Stimulated activated CD4-positive, alpha-beta T cell treated with anti-CD3 and anti-CD28 coated beads, Interleukin-4, amount 100 ng/mL, for 1 hour (primary cell): ENCODE data around the gene NME4.
"Not testable (repeated sequence)": the region's sequence is repeated elsewhere in the genome, so short reads cannot be mapped to it uniquely, and the experiment has no call there.

Experiments
- DNase-seq: peaks from one replicate; pipeline ENCODE4 v3.0.0-alpha.2; 2020

The NME4 gene

DNA sequence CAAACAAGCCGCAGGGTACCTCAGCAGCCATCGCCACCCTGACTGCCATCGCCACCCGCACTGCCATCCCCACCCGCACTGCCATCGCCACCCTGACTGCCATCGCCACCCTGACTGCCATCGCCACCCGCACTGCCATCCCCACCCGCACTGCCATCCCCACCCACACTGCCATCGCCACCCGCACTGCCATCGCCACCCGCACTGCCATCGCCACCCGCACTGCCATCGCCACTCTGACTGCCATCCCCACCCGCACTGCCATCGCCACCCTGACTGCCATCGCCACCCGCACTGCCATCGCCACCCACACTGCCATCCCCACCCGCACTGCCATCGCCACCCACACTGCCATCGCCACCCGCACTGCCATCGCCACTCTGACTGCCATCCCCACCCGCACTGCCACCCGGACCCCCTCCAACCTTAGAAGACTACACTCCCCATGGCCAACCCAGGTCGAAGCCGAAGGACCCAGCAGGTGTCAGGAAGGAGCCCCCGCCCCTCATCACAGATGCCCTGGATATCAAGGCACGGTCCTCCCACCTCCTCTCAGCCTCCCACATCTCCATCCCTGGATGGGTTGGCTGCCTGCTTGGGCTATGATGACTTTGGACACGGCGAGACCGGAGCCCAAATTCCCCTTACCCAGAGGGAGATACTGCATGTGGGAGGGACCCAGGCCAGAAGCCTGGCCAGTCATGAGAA, 18.7 kb upstream of the NME4 start:
- DNase-seq: not testable (repeated sequence)

GRCh38 chr16:378821-379182, 18.2 kb upstream of the NME4 start:
- DNase-seq: no peak

DNA sequence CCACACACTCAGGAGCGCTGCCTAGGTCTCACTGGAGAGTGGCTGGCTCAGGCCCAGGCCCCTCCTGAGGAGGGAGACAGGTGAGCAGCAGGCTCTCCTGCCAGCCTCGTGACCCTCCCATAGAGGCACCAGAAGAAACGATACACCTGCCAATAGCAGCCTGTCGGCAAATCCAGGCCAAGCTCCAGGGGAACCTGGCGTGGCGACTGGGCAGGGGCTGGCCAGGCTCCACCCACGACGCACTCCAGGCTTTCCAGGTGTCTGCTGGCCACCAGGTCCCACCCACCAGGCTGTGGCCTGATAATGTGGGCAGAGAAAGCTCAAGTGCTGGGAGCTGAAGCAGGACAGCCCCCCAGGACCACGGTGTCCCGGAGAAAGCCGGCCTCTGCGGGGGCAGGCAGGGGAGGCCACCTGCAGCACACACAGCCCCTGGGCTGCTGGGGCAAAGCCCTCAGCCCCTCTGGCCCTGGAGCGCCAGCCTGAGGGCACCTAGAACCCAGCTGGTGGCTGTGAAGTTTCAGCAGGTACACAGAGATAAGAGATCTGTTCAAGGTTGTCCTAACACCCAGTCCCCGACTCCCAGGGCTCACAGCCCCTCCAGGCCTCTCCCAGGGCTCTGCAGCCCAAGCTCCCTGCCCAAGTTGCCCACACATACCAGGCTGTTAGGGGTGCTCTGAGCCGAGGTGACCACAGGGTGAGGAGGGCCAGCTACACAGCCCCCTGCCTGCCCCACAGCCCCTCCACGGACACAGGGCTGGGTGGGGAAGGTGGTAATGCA, 17.6 kb upstream of the NME4 start:
- DNase-seq: no peak

GRCh38 chr16:379961-380761, 16.8 kb upstream of the NME4 start:
- no peak for DNase-seq

GRCh38 chr16:380762-381011, 16.3 kb upstream of the NME4 start:
- no peak for DNase-seq

DNA sequence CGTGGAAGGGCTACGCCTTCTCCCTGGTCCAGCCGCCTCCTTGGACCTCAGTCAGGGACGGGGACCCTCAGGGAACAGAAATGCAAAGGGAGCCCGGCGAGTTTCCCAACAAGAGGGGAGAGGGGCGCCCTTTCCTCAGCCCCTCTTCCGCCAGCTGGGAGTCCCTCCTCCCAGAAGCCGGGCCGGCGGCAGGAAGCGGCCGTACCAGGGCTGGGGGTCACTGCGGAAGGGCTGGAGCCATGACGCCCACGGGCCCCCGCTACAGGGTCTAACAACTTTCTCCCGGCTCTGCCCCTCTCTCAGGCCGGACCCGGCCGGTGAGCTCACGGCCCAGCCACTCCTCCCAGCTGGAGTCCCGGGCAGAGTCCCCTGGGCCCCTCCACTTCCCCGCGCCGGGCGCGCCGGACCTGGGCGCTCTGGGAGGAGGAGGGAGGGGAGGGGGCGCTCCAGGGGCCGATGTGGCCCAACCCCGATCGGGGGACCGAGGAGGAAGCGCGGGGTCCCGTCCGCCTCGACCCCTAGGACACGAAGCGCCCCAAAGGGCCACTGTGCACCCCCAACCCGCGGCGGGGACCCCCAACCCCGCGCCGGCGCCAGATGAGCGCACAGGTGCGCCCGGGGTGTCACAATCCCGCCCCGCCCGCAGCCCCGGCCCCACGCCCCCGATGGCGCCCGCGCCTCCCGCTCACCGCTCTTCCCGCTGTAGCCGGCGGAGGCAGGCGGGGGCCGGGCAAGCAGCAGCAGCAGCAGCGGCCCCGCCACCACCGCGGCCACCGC, 15.8 kb upstream of the NME4 start:
- peak; percentile 41 for DNase-seq

- DNase-seq: peak; percentile 72
These were observed 14.9 kb upstream of the NME4 start, which contains the start of gene PGAP6 for GRCh38 chr16:381789-382717. Gene PGAP6, minus strand, starts transcription at chr16:381978. Its CDS starts 157 bp downstream, at chr16:381821.

DNA sequence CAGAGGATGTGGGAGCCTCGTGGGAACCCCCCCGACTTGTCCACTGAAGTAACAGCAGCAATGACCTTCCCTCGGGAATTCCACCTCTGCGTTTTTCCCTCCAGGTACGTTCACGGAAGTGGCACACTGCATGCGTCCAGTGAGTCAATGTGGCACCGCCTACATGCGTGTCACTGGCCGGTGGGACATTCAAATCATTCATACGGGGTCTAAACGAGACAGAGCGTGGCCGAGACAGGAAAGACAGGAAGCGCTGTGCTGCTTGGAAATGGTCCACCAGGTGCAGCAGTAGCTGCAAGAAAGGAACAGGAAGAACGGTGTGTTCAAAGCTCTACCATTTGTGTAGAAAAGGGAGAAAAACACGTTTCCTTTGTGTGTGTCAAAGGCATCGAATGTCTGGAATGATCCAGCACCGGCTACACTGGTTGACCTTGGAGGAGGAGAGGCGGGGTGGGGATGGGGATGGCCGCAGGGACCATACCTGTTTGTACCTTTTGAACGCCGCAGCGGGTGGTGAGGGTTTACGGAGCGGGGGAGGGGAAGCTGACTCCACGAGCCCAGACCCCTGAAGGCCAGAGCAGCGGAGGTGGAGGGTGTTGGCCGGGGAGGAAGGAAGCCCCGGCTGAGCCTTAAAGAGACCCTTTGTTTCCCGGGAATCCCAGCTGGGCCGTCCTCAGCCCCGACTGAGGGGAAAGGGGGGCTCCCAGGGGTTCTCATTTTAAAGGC, 13.5 kb upstream of the NME4 start:
- peak; percentile 28 for DNase-seq

DNA sequence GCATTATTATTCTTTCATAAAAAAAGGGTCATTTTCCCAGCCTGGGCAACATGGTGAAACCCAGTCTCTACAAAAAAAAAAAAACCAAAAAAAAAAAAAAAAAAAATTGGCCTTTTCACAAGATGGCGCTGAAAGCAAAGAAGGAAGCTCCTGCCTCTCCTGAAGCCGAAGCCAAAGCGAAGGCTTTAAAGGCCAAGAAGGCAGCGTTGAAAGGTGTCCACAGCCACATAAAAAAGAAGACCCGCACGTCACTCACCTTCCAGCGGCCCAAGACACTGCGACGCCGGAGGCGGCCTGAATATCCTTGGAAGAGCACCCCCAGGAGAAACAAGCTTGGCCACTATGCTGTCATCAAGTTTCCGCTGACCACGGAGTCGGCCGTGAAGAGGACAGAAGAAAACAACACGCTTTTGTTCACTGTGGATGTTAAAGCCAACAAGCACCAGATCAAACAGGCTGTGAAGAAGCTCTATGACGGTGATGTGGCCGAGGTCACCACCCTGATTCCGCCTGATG, 10.3 kb upstream of the NME4 start:
- no peak for DNase-seq

- not testable (repeated sequence) for DNase-seq
These were observed 9.0 kb upstream of the NME4 start for GRCh38 chr16:387761-388666.

- DNase-seq: no peak
These were observed 7.6 kb upstream of the NME4 start for GRCh38 chr16:389352-389751.

- DNase-seq: peak; percentile 74
These were observed 5.1 kb upstream of the NME4 start for GRCh38 chr16:391885-392335.

- no peak for DNase-seq
These were observed 4.5 kb upstream of the NME4 start for GRCh38 chr16:392450-393030.

DNA sequence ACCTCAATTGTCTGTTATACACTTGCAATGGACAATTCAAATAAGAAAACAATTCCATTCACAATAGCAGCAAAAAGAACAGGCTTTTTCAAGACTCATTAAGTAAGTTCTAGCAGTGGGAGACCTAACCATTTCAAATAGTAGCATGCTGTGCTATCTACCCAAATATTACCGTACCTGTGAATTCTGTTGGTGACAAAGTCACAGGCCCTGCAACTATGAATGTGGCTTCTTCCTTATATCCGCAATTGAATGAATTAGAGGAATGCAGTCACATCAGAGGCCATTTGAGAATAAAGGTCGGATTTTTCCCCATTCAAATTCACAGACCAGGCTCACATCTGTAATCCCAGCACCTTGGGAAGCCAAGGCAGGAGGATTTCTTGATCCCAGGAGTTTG, 800 bp upstream of the NME4 start:
- no peak for DNase-seq

DNA sequence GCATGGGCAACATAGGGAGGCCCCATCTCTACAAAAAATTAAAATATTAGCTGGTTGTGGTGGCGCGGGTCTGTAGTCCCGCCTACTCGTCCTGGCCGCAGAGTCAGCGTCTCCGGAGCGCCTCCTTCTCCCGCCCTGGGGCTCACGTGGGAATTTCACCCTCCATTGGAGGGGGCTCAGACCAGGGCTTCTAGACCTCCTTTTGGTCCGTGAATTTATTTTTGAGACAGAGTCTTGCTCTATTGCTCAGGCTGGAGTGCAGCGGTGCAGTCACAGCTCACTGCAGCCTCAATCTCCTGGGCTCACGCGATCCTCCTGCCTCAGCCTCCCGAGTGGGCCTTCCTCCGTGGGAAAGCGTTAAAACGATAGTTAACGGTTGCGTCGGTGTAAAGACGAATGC, 394 bp upstream of the NME4 start:
- no peak for DNase-seq

- peak; percentile 30 for DNase-seq
These were observed 835 bp downstream of the NME4 start for GRCh38 chr16:397736-398332.

GRCh38 chr16:398561-399339, 1.8 kb downstream of the NME4 start:
- no peak for DNase-seq
